TTC549 (cell line): ENCODE results near the gene TMEM126A.
"Not testable (repeated sequence)": the region's sequence is repeated elsewhere in the genome, so short reads cannot be mapped to it uniquely, and the experiment has no call there.

Source experiments
- FAIRE-seq: peaks from 2 replicates; lab custom pipeline; 2012; peaks lifted over from hg19 to GRCh38; lab: Jason Lieb, UNC

The TMEM126A gene

GRCh38 chr11:85647604-85648299, at the start of gene TMEM126A:
TSS of gene TMEM126A (plus strand) at chr11:85647967. CDS start at chr11:85650256, 2,289 bp downstream.
- FAIRE-seq: no peak

- FAIRE-seq: no peak
These were observed 48.7 kb upstream of the TMEM126A start for GRCh38 chr11:85599083-85599482.

DNA sequence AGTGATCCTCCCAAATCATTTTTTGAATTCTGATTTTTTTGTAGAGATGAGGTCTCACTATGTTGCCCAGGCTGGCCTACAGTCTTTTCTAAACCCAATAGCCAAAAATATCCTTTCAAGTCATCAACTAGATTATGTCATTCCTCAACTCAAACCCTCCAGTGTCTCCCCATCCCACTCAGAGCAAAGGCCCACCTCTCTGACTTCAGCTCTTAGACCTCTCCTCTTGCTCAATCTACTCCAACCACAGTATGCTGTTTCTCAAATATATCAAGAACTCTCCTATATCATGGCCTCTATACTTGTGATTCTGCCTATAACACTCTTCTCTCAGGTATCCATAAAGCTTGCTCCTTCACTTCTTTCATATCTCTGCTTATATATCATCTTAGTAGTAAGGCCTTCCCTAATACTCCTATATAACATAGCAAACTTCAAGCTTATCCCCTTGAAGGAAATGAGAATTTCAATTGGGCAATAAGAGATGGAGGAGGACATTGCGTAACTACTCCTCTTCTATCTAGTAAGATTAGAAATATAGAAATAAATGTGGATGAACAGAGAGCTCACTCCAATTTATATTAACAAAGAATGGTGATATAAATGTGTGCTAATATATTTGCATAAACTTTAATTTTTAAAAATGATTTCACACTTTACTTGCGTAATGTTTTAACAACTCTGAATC, 45.1 kb upstream of the TMEM126A start:
- FAIRE-seq: no peak

- FAIRE-seq: no peak
These were observed 44.5 kb upstream of the TMEM126A start for GRCh38 chr11:85603220-85603619.

DNA sequence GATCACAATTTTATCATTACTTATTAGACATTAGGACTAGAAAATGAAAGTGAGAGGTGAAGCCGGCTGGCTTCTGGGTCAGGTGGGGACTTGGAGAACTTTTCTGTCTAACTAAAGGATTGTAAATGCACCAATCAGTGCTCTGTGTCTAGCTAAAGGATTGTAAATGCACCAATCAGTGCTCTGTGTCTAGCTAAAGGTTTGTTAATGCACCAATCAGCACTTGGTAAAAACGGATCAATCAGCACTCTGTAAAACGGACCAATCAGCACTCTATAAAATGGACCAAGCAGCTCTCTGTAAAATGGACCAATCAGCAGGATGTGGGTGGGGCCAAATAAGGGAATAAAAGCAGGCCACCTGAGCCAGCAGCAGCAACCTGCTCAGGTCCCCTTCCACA, 41.5 kb upstream of the TMEM126A start:
- not testable (repeated sequence) for FAIRE-seq

DNA sequence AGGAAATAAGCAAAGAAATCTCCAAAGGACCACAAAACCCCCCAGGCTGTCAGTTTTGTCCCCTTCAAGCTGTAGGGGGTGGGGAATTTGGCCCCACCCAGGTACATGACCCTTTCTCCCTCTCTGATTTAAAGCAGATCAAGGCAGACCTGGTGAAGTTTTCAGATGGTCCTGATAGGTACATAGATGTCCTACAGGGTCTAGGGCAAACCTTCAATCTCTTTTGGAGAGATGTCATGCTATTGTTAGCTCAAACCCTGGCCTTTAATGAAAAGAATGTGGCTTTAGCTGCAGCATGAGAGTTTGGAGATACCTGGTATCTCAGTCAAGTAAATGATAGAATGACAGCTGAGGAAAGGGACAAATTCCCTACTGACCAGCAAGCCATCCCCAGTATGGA, 39.1 kb upstream of the TMEM126A start:
- FAIRE-seq: not testable (repeated sequence)

DNA sequence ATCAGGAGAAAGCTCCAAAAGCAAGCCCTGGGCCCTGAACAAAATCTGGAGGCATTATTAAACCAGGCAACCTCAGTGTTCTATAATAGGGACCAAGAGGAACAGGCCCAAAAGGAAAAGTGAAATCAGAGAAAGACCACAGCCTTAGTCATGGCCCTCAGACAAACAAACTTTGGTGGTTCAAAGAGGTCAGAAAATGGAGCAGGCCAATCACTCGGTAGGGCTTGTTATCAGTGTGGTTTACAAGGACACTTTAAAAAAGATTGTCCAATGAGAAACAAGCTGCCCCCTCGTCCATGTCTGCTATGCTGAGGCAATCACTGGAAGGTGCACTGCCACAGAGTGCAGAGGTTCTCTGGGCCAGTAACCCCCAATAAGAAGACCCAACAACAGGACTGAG, 38.5 kb upstream of the TMEM126A start:
- FAIRE-seq: not testable (repeated sequence)

DNA sequence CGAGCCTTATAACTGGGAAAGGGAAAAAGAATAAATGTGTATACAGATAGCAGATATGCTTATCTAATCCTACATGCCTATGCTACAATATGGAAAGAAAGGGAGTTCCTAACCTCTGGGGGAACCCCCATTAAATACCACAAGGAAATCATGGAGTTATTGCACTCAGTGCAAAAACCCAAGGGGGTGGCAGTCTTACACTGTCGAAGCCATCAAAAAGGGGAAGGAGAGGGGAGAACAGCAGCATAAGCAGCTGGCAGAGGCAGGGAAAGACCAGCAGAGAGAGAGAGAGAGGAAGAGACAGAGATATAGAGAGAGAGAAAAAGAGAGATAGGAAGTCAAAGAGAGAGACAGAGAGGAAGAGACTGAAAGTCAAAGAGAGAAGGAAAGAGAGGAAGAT, 36.1 kb upstream of the TMEM126A start:
- not testable (repeated sequence) for FAIRE-seq

GRCh38 chr11:85619499-85619898, 28.3 kb upstream of the TMEM126A start:
- FAIRE-seq: no peak

DNA sequence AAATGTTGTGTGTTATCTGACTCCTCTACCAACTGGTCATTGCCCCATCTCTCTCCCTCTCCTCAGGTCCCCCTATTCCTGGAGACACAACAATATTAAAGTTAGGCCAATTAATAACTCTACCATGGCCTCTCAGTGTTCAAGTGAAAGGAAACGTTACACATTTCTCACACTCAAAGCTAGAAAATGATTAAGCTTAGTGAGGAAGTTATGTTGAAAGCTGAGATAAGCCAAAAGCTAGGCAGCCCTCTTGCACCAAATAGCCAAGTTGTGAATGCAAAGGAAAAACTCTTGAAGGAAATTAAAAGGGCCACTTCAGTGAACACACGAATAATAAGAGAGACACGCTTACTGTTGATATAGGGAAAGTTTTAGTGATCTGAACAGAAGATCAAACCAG, 27.5 kb upstream of the TMEM126A start:
- FAIRE-seq: no peak

GRCh38 chr11:85626496-85626895, 21.3 kb upstream of the TMEM126A start:
- FAIRE-seq: no peak

- FAIRE-seq: no peak
These were observed 20.3 kb upstream of the TMEM126A start, which contains the start of gene DLG2 for GRCh38 chr11:85627332-85627997. TSS of gene DLG2 (minus strand) at chr11:85627344.

DNA sequence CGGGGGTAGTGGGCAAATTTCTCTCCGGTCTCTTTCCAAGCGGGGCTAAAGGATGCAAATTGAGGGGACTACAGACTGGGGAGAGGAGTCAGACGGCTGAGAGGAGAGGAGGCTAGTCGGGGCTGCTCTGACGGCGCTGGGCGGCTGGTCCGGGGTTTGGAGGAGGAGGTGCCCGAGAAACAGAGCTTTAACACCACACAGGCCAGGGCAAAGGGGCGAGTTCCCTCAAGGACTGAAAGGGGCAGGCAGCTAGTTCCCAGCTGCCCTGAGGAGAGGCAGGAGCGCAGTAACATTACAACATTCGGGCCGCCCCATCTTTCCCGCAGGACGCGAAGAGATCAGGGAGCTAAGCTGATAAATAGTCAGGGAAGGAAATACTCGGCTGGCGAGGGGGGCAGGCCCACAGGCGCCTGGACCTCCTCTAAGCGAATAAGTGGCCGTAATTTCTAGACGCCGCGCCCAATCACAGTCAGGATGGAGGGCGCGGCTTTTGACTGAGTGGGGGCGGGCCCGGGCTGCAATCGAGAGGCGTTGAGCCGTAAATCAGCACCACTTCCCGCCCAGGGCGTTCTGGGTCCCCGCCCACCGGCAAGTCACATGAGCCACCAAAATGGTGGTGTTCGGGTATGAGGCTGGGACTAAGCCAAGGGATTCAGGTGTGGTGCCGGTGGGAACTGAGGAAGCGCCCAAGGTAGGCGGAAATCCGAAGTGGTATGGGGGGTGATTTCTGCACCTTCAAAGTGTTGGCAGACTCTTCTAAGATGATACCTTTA, 19.6 kb upstream of the TMEM126A start, which contains the start of gene TMEM126B:
TSS of gene TMEM126B (plus strand) at position 596 of the 773 bp plus-strand sequence. CDS start at position 611, 15 bp downstream.
- peak; percentile 97 for FAIRE-seq

DNA sequence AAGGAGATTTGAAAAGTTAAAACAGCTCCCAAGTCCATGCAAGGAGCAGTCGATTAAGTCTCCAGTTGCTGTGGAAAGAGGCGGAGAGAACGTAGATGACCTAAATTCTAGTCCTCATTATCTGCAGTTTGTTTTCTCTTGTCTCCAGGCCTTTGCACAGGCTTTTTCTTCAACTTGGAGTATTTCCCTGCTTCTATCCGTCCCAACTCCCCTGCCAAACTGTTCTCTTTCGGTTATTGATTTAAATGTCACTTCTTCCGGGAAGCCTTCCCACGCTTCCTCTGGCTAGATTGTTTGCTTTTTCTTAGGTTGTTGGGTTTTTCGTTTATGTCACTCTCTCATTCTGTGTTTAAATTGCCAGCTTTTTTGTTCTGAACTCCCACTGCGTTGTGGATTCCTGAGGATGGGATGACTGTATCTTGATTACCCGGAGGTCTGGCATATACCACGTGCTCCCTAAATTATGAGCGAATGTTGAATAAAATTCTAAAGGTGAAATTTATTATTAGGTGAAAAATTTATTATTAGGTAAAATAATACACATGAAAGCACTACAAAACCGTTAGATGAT, 18.9 kb upstream of the TMEM126A start:
- FAIRE-seq: no peak

DNA sequence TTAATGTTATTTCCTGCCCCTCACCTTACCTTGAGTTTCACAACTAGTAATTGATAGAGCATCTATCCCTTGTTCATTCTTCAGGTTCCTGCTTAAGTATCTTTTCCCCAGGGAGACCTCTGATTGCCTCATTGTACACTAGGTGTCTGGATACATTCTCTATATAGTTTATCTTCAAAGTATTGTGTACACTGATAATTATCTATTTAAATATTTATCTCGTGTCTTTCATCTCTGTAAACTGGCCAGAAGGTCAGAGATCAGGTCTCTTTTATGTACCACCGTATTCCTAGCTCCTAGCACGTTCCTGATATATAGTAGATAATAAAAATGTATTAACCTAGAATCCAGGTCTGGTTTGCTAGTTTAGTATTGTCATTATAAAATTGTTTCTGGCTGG, 13.0 kb upstream of the TMEM126A start:
- no peak for FAIRE-seq

GRCh38 chr11:85643191-85643614, 4.6 kb upstream of the TMEM126A start:
- no peak for FAIRE-seq

- FAIRE-seq: no peak
These were observed 689 bp upstream of the TMEM126A start for GRCh38 chr11:85647078-85647477.

DNA sequence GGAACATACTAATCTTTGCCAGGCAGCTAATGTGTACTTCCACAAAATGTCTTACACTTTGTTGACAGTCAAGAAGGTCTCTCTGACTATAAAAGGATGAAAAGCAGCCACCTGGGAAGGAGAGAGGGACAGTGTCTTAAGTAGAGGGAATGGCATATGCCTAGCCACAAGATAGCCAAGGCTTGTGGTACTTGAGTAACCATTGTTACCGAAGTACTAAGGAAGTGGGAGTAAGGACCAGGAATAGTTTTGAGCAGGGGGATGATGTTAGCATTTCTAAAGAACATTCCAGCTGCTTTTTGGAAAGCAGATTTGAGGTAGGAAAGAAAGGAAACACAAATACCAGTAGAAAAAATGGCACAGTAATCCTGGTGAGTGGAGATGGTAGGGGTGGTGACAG, 3.4 kb downstream of the TMEM126A start:
- no peak for FAIRE-seq

- FAIRE-seq: no peak
These were observed 5.2 kb downstream of the TMEM126A start for GRCh38 chr11:85652786-85653447.

GRCh38 chr11:85654343-85654742, 6.6 kb downstream of the TMEM126A start:
- not testable (repeated sequence) for FAIRE-seq

DNA sequence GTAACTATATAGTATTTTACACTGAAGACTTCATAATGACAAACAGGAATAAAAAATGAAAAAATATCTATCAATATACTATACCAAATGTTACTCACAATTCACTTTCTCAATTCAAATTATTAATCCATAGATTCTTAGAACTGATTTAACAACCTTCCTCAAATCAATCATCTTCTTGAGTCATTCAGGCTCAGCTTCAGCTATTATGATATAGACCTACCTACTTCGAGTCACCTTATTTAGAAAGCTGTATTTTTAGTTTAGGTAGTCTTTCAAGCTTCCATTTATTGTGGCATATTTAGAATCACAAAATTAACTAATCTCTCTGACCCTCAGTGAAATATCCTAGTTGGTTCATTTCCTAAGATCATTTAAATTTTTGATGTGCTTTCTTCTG, 9.0 kb downstream of the TMEM126A start:
- FAIRE-seq: no peak
